GM23248 (cell line): ENCODE data around the gene TNFAIP1. TPM values are rescaled to one million over a fixed set of nuclear protein-coding genes. Genes with fewer than 3 reads are reported as not detected.

Source experiments
- DNase-seq: peaks from one replicate; pipeline ENCODE4 v3.0.0-alpha.2; 2015
- H2AFZ ChIP-seq: fragments of 200-600 bp; sonication (generic); 2 replicates; pipeline ENCODE4 v1.6.1; 2016; ENCODE audit warnings: antibody characterized with exemption
- H3F3A ChIP-seq: fragments of 200-600 bp; sonication (generic); 2 replicates; pipeline ENCODE4 v1.6.1; 2016; ENCODE audit warnings: mild to moderate bottlenecking, antibody characterized with exemption, mixed run types; ENCODE audit not compliant: insufficient read depth
- H3K27ac ChIP-seq: fragments of 200-600 bp; sonication (generic); 2 replicates; pipeline ENCODE4 v1.5.1; 2016; ENCODE audit warnings: mild to moderate bottlenecking
- H3K27me3 ChIP-seq: fragments of 200-600 bp; sonication (generic); replicated peaks from 2 replicates; pipeline ENCODE4 v1.6.1; 2016; ENCODE audit warnings: mild to moderate bottlenecking; ENCODE audit not compliant: insufficient read depth
- H3K36me3 ChIP-seq: fragments of 200-600 bp; sonication (generic); 2 replicates; pipeline ENCODE4 v1.6.1; 2016; ENCODE audit warnings: low read depth, mild to moderate bottlenecking
- H3K4me1 ChIP-seq: fragments of 200-600 bp; sonication (generic); 2 replicates; pipeline ENCODE4 v1.6.1; 2016; ENCODE audit warnings: mild to moderate bottlenecking; ENCODE audit not compliant: insufficient read depth
- H3K4me2 ChIP-seq: fragments of 200-600 bp; sonication (generic); one replicate; pipeline ENCODE4 v1.6.1; 2016; ENCODE audit warnings: mild to moderate bottlenecking; ENCODE audit not compliant: unreplicated experiment
- H3K4me3 ChIP-seq: fragments of 200-600 bp; sonication (generic); 2 replicates; pipeline ENCODE4 v1.5.1; 2016; ENCODE audit warnings: mild to moderate bottlenecking
- H3K79me2 ChIP-seq: fragments of 200-600 bp; sonication (generic); 2 replicates; pipeline ENCODE4 v1.6.1; 2016; ENCODE audit warnings: mild to moderate bottlenecking; ENCODE audit not compliant: insufficient read depth
- H3K9ac ChIP-seq: fragments of 200-600 bp; sonication (generic); 2 replicates; pipeline ENCODE4 v1.6.1; 2016; ENCODE audit warnings: mild to moderate bottlenecking
- H3K9me2 ChIP-seq: fragments of 200-600 bp; sonication (generic); 2 replicates; pipeline ENCODE4 v1.6.1; 2016; ENCODE audit warnings: mixed run types, mild to moderate bottlenecking, moderate library complexity; ENCODE audit not compliant: insufficient read depth
- H3K9me3 ChIP-seq: fragments of 200-600 bp; sonication (generic); one replicate; pipeline ENCODE4 v1.6.1; 2017; ENCODE audit warnings: low read depth
- H4K20me1 ChIP-seq: fragments of 200-600 bp; sonication (generic); 2 replicates; pipeline ENCODE4 v1.6.0; 2016; ENCODE audit not compliant: insufficient read depth
- EZH2 ChIP-seq: fragments of 200-600 bp; sonication (generic); IDR thresholded peaks from 2 replicates; pipeline ENCODE4 v1.6.1; 2018; ENCODE audit warnings: antibody characterized with exemption, mild to moderate bottlenecking; ENCODE audit not compliant: insufficient read depth, poor library complexity, severe bottlenecking
- EZH2phosphoT487 ChIP-seq: fragments of 200-600 bp; sonication (generic); IDR thresholded peaks from 2 replicates; pipeline ENCODE4 v1.6.1; 2018; ENCODE audit warnings: antibody characterized with exemption, moderate library complexity, mild to moderate bottlenecking, low read depth; ENCODE audit not compliant: insufficient read depth
- WGBS, 2 experiments: methylation state at CpG; one replicate each; pipeline ENCODE4 v1.1.6; 2015 to 2017; ENCODE audit warnings: low lambda C conversion rate in 2 of 2, low coverage in 1 of 2; ENCODE audit errors: missing lambda C conversion rate in 2 of 2; 5-methylcytosine and 5-hydroxymethylcytosine counted together
- in situ Hi-C: fragments of 300-500 bp; cut with MboI; formaldehyde crosslinking; loops from 2 replicates; pipeline ENCODE4 v1.15.0; 2020
- microRNA-seq: library from miRNA; unstranded; fragments of <30 nt; microRNA quantifications from one replicate; pipeline ENCODE4, GENCODE V29; 2016; ENCODE audit warnings: borderline number of aligned reads
- polyA plus RNA-seq: library from polyadenylated mRNA; unstranded; fragments of >200 nt; fragmentation: Nextera tagmentation; extraction: Ambion mirVana; gene quantifications from 2 replicates; pipeline ENCODE4 v1.2.1, GENCODE V29; 2016
- total RNA-seq: library from RNA; depleted of rRNA; stranded (reverse); fragments of >200 nt; shearing (Covaris generic); gene quantifications from 2 replicates; pipeline ENCODE4 v1.2.3, GENCODE V29; 2014; rRNA removed

TNFAIP1 gene
- total and polyA plus RNA-seq, 2 experiments from 2014 or later, result 47.7 to 53.7 TPM

GRCh38 chr17:28394337-28395116 is 59.0 kb downstream of the TNFAIP1 start:
- Histone ChIP-seq H3F3A (peaks cover 13% of the 10 kb centered on the region), H3K9me2 (no peaks in the 10 kb centered on the region), H3K9me3 (no peaks in the 10 kb centered on the region), H3K4me1 (peaks cover 17% of the 10 kb centered on the region), H3K27ac (no peak overlapping the region), H3K4me2 (no peak overlapping the region), H3K9ac (no peak overlapping the region), H3K36me3 (no peaks in the 10 kb centered on the region; the same call in 1 of the 2 replicates), H2AFZ (no peak overlapping the region), H3K4me3 (no peak overlapping the region), H4K20me1 (no peaks in the 10 kb centered on the region), H3K79me2 (no peaks in the 10 kb centered on the region), H3K27me3 (no peaks in the 10 kb centered on the region)
- peak; percentile 55 for DNase-seq
- in situ Hi-C loops, result no loop called here
- TF ChIP-seq EZH2phosphoT487 (no peak), EZH2 (no peak)
- WGBS, 2 experiments, result 81 to 83% methylated on average over 7 of the region's 7 CpGs

- no peak overlapping the region for H2AFZ ChIP-seq
- no peak overlapping the region for H3K9ac ChIP-seq
- no peaks in the 10 kb centered on the region; the same call in 1 of the 2 replicates for H3K36me3 ChIP-seq
Measured at GRCh38 chr17:28395426-28395825, 59.9 kb downstream of the TNFAIP1 start.

GRCh38 chr17:28395968-28396367 is 60.4 kb downstream of the TNFAIP1 start:
- in situ Hi-C loops, result no loop called here
- H3K36me3 ChIP-seq, result no peaks in the 10 kb centered on the region; the same call in 1 of the 2 replicates

More at GRCh38 chr17:28395426-28395825, 59.9 kb downstream of the TNFAIP1 start:
- WGBS, 2 experiments, result 61 to 86% methylated on average over 2 of the region's 2 CpGs
- Histone ChIP-seq H3K9me2 (no peaks in the 10 kb centered on the region), H3K4me2 (no peak overlapping the region), H4K20me1 (no peaks in the 10 kb centered on the region), H3K27ac (no peak overlapping the region), H3K9me3 (no peaks in the 10 kb centered on the region), H3K4me3 (no peak overlapping the region), H3F3A (peaks cover 13% of the 10 kb centered on the region), H3K27me3 (no peaks in the 10 kb centered on the region), H3K79me2 (no peaks in the 10 kb centered on the region), H3K4me1 (peaks cover 17% of the 10 kb centered on the region)
- in situ Hi-C loops, result no loop called here
- DNase-seq, result no peak
- TF ChIP-seq EZH2 (no peak), EZH2phosphoT487 (no peak)

More at GRCh38 chr17:28395968-28396367, 60.4 kb downstream of the TNFAIP1 start:
- no peaks in the 10 kb centered on the region for H4K20me1 ChIP-seq
- H3K4me3 ChIP-seq, result no peak overlapping the region
- no peaks in the 10 kb centered on the region for H3K79me2 ChIP-seq
- 80 to 86% methylated on average over 6 of the region's 6 CpGs for WGBS, 2 experiments
- H3K4me1 ChIP-seq, result peaks cover 17% of the 10 kb centered on the region
- TF ChIP-seq EZH2phosphoT487 (no peak), EZH2 (no peak)
- peaks cover 13% of the 10 kb centered on the region for H3F3A ChIP-seq
- H3K27ac ChIP-seq, result no peak overlapping the region
- no peaks in the 10 kb centered on the region for H3K9me2 ChIP-seq
- no peak overlapping the region for H3K4me2 ChIP-seq
- H3K9me3 ChIP-seq, result no peaks in the 10 kb centered on the region
- DNase-seq, result no peak
- H3K27me3 ChIP-seq, result no peaks in the 10 kb centered on the region
- no peak overlapping the region for H3K9ac ChIP-seq
- H2AFZ ChIP-seq, result no peak overlapping the region

Small RNA genes lying within 50 kb of the gene (microRNA-seq; reads per million reads assigned to microRNA genes)
- gene MIR4723, result not detected

Other genes with a start within 250 kb of the TNFAIP1 start
- gene TMEM97, start 16.6 kb upstream of the TNFAIP1 start, total RNA-seq, result 15.9 and 16.1 TPM in 2 replicates
- gene TMEM97, start 16.6 kb upstream of the TNFAIP1 start, polyA plus RNA-seq, result 16.3 and 20.1 TPM in 2 replicates
- 79.3 and 80.5 TPM in 2 replicates for gene IFT20, start 289 bp upstream of the TNFAIP1 start, total RNA-seq
- 111 and 116 TPM in 2 replicates for gene IFT20, start 289 bp upstream of the TNFAIP1 start, polyA plus RNA-seq
- gene POLDIP2, start 21.8 kb downstream of the TNFAIP1 start, total RNA-seq, result 80.1 and 92.7 TPM in 2 replicates
- 105 and 112 TPM in 2 replicates for gene POLDIP2, start 21.8 kb downstream of the TNFAIP1 start, polyA plus RNA-seq
- gene SEBOX, start 29.4 kb downstream of the TNFAIP1 start, total RNA-seq, result not detected in 2 replicates
- gene SEBOX, start 29.4 kb downstream of the TNFAIP1 start, polyA plus RNA-seq, result not detected in 2 replicates
- gene VTN, start 34.5 kb downstream of the TNFAIP1 start, total RNA-seq, result not detected in 2 replicates
- 0.24 and 0.34 TPM in 2 replicates for gene VTN, start 34.5 kb downstream of the TNFAIP1 start, polyA plus RNA-seq
- gene SARM1, start 35.9 kb downstream of the TNFAIP1 start, total RNA-seq, result 16.9 and 24.2 TPM in 2 replicates
- gene SARM1, start 35.9 kb downstream of the TNFAIP1 start, polyA plus RNA-seq, result 4.7 and 5.8 TPM in 2 replicates
- 5.9 and 11.1 TPM in 2 replicates for gene SLC46A1, start 70.5 kb downstream of the TNFAIP1 start, total RNA-seq
- 4.9 and 6.2 TPM in 2 replicates for gene SLC46A1, start 70.5 kb downstream of the TNFAIP1 start, polyA plus RNA-seq
- not detected in 2 replicates for gene SLC13A2, start 137.9 kb downstream of the TNFAIP1 start, total RNA-seq
- gene SLC13A2, start 137.9 kb downstream of the TNFAIP1 start, polyA plus RNA-seq, result not detected in 2 replicates
- gene FOXN1, start 170.6 kb downstream of the TNFAIP1 start, total RNA-seq, result not detected in 2 replicates
- not detected in 2 replicates for gene FOXN1, start 170.6 kb downstream of the TNFAIP1 start, polyA plus RNA-seq
- 30.9 and 50.9 TPM in 2 replicates for gene UNC119, start 216.9 kb downstream of the TNFAIP1 start, total RNA-seq
- gene UNC119, start 216.9 kb downstream of the TNFAIP1 start, polyA plus RNA-seq, result 28.8 and 29.4 TPM in 2 replicates
- gene PIGS, start 235.8 kb downstream of the TNFAIP1 start, total RNA-seq, result 57.8 and 76.0 TPM in 2 replicates
- 68.8 and 72.7 TPM in 2 replicates for gene PIGS, start 235.8 kb downstream of the TNFAIP1 start, polyA plus RNA-seq
- gene ALDOC, start 241.1 kb downstream of the TNFAIP1 start, total RNA-seq, result 36.4 and 47.3 TPM in 2 replicates
- 18.4 and 18.5 TPM in 2 replicates for gene ALDOC, start 241.1 kb downstream of the TNFAIP1 start, polyA plus RNA-seq